CD14-positive monocyte (primary cell): ENCODE measurements around the gene IFNGR2. TPM values are rescaled to one million over a fixed set of nuclear protein-coding genes. Genes with fewer than 3 reads are reported as not detected.

Source experiments
- DNase-seq, 3 donors: peaks; one replicate each; pipeline ENCODE4 v3.0.0-alpha.2; 2011 to 2022
- H2AFZ ChIP-seq: 2 replicates; pipeline ENCODE4 v1.6.0; 2012; ENCODE audit warnings: mild to moderate bottlenecking, low read depth, low read length, inconsistent platforms; ENCODE audit not compliant: insufficient read depth, poor library complexity, severe bottlenecking
- H3K27ac ChIP-seq, 2 donors: 1 replicate in 1 of 2; 2 replicates in 1 of 2; pipeline ENCODE4 v1.5.1; 2012 to 2013; ENCODE audit warnings: low read length in 2 of 2, control low read depth in 1 of 2, inconsistent platforms in 1 of 2, low read depth in 1 of 2, mild to moderate bottlenecking in 1 of 2
- H3K27me3 ChIP-seq, 2 donors: one replicate each; pipeline versions ENCODE4 v1.6.0 to v1.6.1; 2011 to 2013; ENCODE audit warnings: low read length in 2 of 2; ENCODE audit not compliant: control insufficient read depth in 2 of 2, insufficient read depth in 2 of 2
- H3K36me3 ChIP-seq, 2 donors: replicated peaks in 1 of 2; 1 replicate in 1 of 2; 2 replicates in 1 of 2; pipeline versions ENCODE4 v1.5.1 to v1.6.1; 2012 to 2013; ENCODE audit warnings: low read length in 2 of 2, control low read depth in 1 of 2, inconsistent platforms in 1 of 2, mild to moderate bottlenecking in 1 of 2; ENCODE audit not compliant: insufficient read depth in 2 of 2, control insufficient read depth in 1 of 2
- H3K4me1 ChIP-seq, 2 donors: 1 replicate in 1 of 2; 2 replicates in 1 of 2; pipeline versions ENCODE4 v1.5.1 to v1.6.1; 2012 to 2013; ENCODE audit warnings: low read length in 2 of 2, control low read depth in 1 of 2, inconsistent platforms in 1 of 2, mild to moderate bottlenecking in 1 of 2, moderate library complexity in 1 of 2; ENCODE audit not compliant: insufficient read depth in 2 of 2, control insufficient read depth in 1 of 2
- H3K4me2 ChIP-seq: replicated peaks from 2 replicates; pipeline ENCODE3; 2012; ENCODE audit warnings: low read length, moderate library complexity, mild to moderate bottlenecking; ENCODE audit not compliant: poor library complexity, severe bottlenecking; ENCODE audit errors: extremely low read depth
- H3K4me3 ChIP-seq, 3 experiments: fragments of 200-600 bp in 1 of 3; sonication (generic) in 1 of 3; replicated peaks in 1 of 3; 1 replicate in 2 of 3; 2 replicates in 1 of 3; pipeline ENCODE4 v1.5.1; 2011 to 2013; ENCODE audit warnings: low read length in 3 of 3, mild to moderate bottlenecking in 3 of 3, control low read depth in 2 of 3, low read depth in 2 of 3, inconsistent platforms in 1 of 3, moderate library complexity in 1 of 3
- H3K79me2 ChIP-seq: 2 replicates; pipeline ENCODE4 v1.6.0; 2012; ENCODE audit warnings: mild to moderate bottlenecking, control low read depth, inconsistent platforms, low read length, moderate library complexity; ENCODE audit not compliant: insufficient read depth
- H3K9ac ChIP-seq: 2 replicates; pipeline ENCODE4 v1.6.0; 2017; ENCODE audit warnings: low read length, mild to moderate bottlenecking; ENCODE audit not compliant: insufficient read depth, poor library complexity, severe bottlenecking
- H3K9me3 ChIP-seq, 2 donors: replicated peaks in 1 of 2; 1 replicate in 1 of 2; 2 replicates in 1 of 2; pipeline versions ENCODE4 v1.5.1 to v1.6.1; 2012 to 2013; ENCODE audit warnings: low read length in 2 of 2, control low read depth in 1 of 2; ENCODE audit not compliant: control insufficient read depth in 1 of 2, insufficient read depth in 1 of 2
- H4K20me1 ChIP-seq: 2 replicates; pipeline ENCODE4 v1.6.0; 2012; ENCODE audit warnings: mild to moderate bottlenecking, low read length, control low read depth, moderate library complexity; ENCODE audit not compliant: insufficient read depth
- H3K27ac Mint-ChIP-seq, 7 donors: one replicate each; pipeline ENCODE4 v1.8.0; 2020; ENCODE audit warnings: mild to moderate bottlenecking in 7 of 7, mixed read lengths in 7 of 7, moderate library complexity in 6 of 7, inconsistent platforms in 2 of 7
- H3K27me3 Mint-ChIP-seq, 3 donors: one replicate each; pipeline ENCODE4 v1.8.0; 2021 to 2022; ENCODE audit warnings: low read depth in 3 of 3, mild to moderate bottlenecking in 3 of 3, mixed read lengths in 3 of 3, moderate library complexity in 3 of 3, inconsistent platforms in 1 of 3
- H3K36me3 Mint-ChIP-seq, 2 donors: one replicate each; pipeline ENCODE4 v1.8.0; 2020; ENCODE audit warnings: mixed read lengths in 2 of 2, inconsistent platforms in 1 of 2, mild to moderate bottlenecking in 1 of 2
- H3K4me1 Mint-ChIP-seq: one replicate; pipeline ENCODE4 v1.8.0; 2020; ENCODE audit warnings: mild to moderate bottlenecking, mixed read lengths
- H3K4me3 Mint-ChIP-seq, 2 donors: one replicate each; pipeline ENCODE4 v1.8.0; 2020; ENCODE audit warnings: mild to moderate bottlenecking in 2 of 2, mixed read lengths in 2 of 2, moderate library complexity in 1 of 2
- H3K9me3 Mint-ChIP-seq, 7 donors: one replicate each; pipeline ENCODE4 v1.8.0; 2020 to 2022; ENCODE audit warnings: mixed read lengths in 7 of 7, mild to moderate bottlenecking in 6 of 7, moderate library complexity in 6 of 7, inconsistent platforms in 2 of 7
- WGBS: methylation state at CpG from one replicate; pipeline ENCODE4 v1.1.5; 2013; ENCODE audit warnings: missing lambda C conversion rate; ENCODE audit not compliant: insufficient coverage; 5-methylcytosine and 5-hydroxymethylcytosine counted together
- intact Hi-C, 2 donors: fragments of 100-400 bp; cut with micrococcal nuclease; formaldehyde crosslinking; loops; one replicate each; pipeline versions ENCODE4 v1.15.0 to v1.15.1; 2023
- polyA plus RNA-seq, 3 donors: library from polyadenylated mRNA; depleted of rRNA in 1 of 3; unstranded in 2 of 3; stranded (reverse) in 1 of 3; fragments of 300-500 nt in 2 of 3; fragments of >200 nt in 1 of 3; fragmentation: Illumina TruSeq in 2 of 3; gene quantifications; 1 replicate in 2 of 3; 2 replicates in 1 of 3; pipeline ENCODE4 v1.2.3, GENCODE V29; 2012 to 2021
- TF ChIP-seq, protein P1 (sequence below): fragments of 200-600 bp; IDR thresholded peaks from one replicate; pipeline ENCODE4 v1.8.0; 2022; ENCODE audit warnings: antibody characterized with exemption, mild to moderate bottlenecking

Gene IFNGR2
- polyA plus RNA-seq, 3 donors = 204 to 324 (median 260) TPM

DNA sequence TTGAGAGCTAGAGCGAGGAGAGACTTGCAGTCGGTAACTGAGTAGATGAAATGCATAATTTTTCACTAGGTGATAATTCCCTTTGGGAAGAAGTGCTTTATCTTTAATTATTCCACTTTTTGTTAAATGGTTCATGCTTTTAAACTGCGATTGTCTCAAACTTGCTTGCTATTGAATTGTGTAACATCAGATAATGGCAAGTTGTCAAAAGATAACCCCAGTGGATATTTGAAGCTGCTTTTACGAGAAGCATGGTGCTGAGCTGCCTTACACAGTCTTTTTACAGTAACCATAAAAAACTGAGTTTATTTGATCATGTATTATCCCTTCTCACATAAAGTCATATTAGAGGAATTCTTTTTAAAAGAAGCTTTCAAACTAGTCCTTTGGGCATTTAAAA, 46.4 kb downstream of the IFNGR2 start:
- Mint-ChIP-seq H3K4me1 (peaks cover 4% of the 10 kb centered on the region), H3K27ac (no peak overlapping the region), H3K9me3 (no peaks in the 10 kb centered on the region), H3K36me3 (peaks cover 33 to 43% of the 10 kb centered on the region in 2 donors), H3K27me3 (no peaks in the 10 kb centered on the region), H3K4me3 (no peak overlapping the region)
- Histone ChIP-seq H3K4me1 (peaks cover 4 to 8% of the 10 kb centered on the region in 2 donors), H3K36me3 (peaks cover 2 to 44% of the 10 kb centered on the region in 2 donors), H3K4me2 (no peak overlapping the region), H3K9ac (no peak overlapping the region), H3K79me2 (no peaks in the 10 kb centered on the region), H2AFZ (no peak overlapping the region), H3K4me3 (no peak overlapping the region), H3K27me3 (no peaks in the 10 kb centered on the region), H4K20me1 (no peaks in the 10 kb centered on the region), H3K9me3 (no peaks in the 10 kb centered on the region), H3K27ac (no peak overlapping the region)
- no CpG with 5 or more reads among the region's 4 CpGs for WGBS
- TF ChIP-seq, protein P1, sequence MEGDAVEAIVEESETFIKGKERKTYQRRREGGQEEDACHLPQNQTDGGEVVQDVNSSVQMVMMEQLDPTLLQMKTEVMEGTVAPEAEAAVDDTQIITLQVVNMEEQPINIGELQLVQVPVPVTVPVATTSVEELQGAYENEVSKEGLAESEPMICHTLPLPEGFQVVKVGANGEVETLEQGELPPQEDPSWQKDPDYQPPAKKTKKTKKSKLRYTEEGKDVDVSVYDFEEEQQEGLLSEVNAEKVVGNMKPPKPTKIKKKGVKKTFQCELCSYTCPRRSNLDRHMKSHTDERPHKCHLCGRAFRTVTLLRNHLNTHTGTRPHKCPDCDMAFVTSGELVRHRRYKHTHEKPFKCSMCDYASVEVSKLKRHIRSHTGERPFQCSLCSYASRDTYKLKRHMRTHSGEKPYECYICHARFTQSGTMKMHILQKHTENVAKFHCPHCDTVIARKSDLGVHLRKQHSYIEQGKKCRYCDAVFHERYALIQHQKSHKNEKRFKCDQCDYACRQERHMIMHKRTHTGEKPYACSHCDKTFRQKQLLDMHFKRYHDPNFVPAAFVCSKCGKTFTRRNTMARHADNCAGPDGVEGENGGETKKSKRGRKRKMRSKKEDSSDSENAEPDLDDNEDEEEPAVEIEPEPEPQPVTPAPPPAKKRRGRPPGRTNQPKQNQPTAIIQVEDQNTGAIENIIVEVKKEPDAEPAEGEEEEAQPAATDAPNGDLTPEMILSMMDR = no peak
- intact Hi-C loops = loop anchor here (5.0 kb wide), 2 partner anchors 252 to 612 kb away; no protein-coding TSS in a partner anchor
- no peak for DNase-seq

DNA sequence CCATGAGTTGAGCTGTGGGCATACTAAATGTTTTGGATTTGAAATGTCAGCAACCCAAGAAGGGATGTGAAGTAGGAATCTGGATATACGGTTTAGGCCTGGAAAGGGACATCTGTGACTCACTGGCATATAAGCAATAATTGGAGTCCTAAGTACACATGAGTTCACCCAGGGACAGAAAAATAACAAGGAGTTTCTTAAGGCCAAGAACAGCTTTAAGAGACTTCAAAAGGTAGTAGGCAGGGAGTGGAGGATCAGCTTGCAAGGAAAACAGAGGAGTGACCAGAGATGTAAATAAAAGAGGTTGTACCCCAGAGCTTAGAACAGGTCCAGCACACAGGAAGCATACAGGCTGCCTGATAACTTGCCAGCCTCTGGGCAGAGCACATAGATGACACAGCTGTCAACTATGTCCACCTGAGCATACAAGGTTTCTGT, 48.4 kb downstream of the IFNGR2 start:
- H3K27ac ChIP-seq = no peak overlapping the region
- no peaks in the 10 kb centered on the region for H3K27me3 Mint-ChIP-seq
- no peak overlapping the region for H3K27ac Mint-ChIP-seq
- WGBS = 93% methylated on average over 1 of the region's 1 CpG
- H3K4me2 ChIP-seq = no peak overlapping the region
- intact Hi-C loops = no loop called here
- H3K9me3 ChIP-seq = no peaks in the 10 kb centered on the region
- no peak overlapping the region for H2AFZ ChIP-seq
- no peak overlapping the region for H3K4me3 ChIP-seq
- H3K36me3 Mint-ChIP-seq = peaks cover 39 to 41% of the 10 kb centered on the region in 2 donors
- TF ChIP-seq, protein P1 = no peak
- no peaks in the 10 kb centered on the region for H3K4me1 Mint-ChIP-seq
- H3K36me3 ChIP-seq = peaks cover 13 to 61% of the 10 kb centered on the region in 2 donors
- no peaks in the 10 kb centered on the region for H3K4me1 ChIP-seq
- no peak for DNase-seq
- no peaks in the 10 kb centered on the region for H3K27me3 ChIP-seq
- H3K4me3 Mint-ChIP-seq = no peak overlapping the region
- no peaks in the 10 kb centered on the region for H3K79me2 ChIP-seq
- H4K20me1 ChIP-seq = no peaks in the 10 kb centered on the region
- H3K9me3 Mint-ChIP-seq = no peaks in the 10 kb centered on the region
- H3K9ac ChIP-seq = no peak overlapping the region
